GM13976 (cell line): Measurements from ENCODE around the gene SNX13.

Source experiments
- DNase-seq: peaks from one replicate; pipeline ENCODE4 v3.0.0; 2012; ENCODE audit warnings: low spot score
- in situ Hi-C: fragments of 300-500 bp; cut with MboI; formaldehyde crosslinking; loops from one replicate; pipeline ENCODE4 v1.12.0; 2022; ENCODE audit warnings: low sequenced_read_pairs, mixed read lengths, inconsistent platforms; ENCODE audit not compliant: unreplicated experiment
- TF ChIP-seq, protein P1 (sequence below): IDR thresholded peaks from 2 replicates; pipeline ENCODE4 v1.5.1; 2012; ENCODE audit warnings: borderline replicate concordance, mild to moderate bottlenecking; ENCODE audit not compliant: insufficient read depth; ENCODE audit errors: extremely low read depth, missing control alignments, control extremely low read depth

The SNX13 gene

GRCh38 chr7:17948526-17949238 is 8.4 kb upstream of the SNX13 start:
- TF ChIP-seq, protein P1, sequence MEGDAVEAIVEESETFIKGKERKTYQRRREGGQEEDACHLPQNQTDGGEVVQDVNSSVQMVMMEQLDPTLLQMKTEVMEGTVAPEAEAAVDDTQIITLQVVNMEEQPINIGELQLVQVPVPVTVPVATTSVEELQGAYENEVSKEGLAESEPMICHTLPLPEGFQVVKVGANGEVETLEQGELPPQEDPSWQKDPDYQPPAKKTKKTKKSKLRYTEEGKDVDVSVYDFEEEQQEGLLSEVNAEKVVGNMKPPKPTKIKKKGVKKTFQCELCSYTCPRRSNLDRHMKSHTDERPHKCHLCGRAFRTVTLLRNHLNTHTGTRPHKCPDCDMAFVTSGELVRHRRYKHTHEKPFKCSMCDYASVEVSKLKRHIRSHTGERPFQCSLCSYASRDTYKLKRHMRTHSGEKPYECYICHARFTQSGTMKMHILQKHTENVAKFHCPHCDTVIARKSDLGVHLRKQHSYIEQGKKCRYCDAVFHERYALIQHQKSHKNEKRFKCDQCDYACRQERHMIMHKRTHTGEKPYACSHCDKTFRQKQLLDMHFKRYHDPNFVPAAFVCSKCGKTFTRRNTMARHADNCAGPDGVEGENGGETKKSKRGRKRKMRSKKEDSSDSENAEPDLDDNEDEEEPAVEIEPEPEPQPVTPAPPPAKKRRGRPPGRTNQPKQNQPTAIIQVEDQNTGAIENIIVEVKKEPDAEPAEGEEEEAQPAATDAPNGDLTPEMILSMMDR: no peak
- DNase-seq: no peak
- in situ Hi-C loops: no loop called here

GRCh38 chr7:17947620-17948019 is 7.3 kb upstream of the SNX13 start:
- no peak for DNase-seq
- in situ Hi-C loops: no loop called here
- TF ChIP-seq, protein P1: no peak

GRCh38 chr7:17946591-17946990 is 6.3 kb upstream of the SNX13 start:
- TF ChIP-seq, protein P1: no peak
- peak; percentile 52 for DNase-seq
- in situ Hi-C loops: no loop called here

DNA sequence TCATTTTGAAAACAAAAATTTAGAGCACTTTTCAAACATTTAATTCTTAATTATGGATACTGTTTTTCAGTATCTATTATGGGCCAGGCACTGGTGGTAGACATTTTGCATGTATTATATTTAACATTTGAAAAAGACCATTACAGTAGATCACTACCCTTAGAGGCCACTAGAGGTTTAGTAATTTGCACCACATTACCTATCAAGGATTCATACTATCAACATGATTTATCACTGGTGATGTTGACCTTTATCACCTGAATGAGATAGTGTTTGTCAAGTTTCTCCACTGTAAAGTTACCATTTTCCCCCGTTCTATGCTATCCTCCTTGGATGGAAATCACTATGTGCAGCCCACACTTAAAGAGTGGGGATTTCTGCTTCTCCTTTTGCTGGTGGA is 4.4 kb upstream of the SNX13 start:
- TF ChIP-seq, protein P1: no peak
- DNase-seq: no peak
- in situ Hi-C loops: no loop called here

GRCh38 chr7:17943006-17943405 is 2.7 kb upstream of the SNX13 start:
- in situ Hi-C loops: no loop called here
- no peak for DNase-seq
- TF ChIP-seq, protein P1: no peak

DNA sequence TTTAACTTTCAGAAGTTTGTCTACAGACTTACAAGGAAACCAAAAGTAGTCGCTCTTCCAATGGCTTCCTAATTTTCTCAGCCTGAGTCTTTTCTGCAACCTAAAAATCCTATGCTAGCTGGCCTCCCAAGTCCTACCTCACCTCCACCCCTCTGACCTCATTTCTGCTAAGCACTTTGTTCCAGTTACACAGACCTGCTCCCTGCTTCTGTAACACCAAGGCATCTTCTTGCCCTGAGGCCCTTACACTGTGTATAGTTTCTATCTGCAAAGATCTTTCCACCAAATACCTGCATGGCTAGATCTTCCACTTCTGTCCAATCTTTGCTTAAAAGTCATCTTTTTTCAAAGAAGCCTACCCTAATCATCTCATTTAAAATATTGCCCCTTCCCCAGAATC is 1.9 kb upstream of the SNX13 start:
- no peak for DNase-seq
- TF ChIP-seq, protein P1: no peak

DNA sequence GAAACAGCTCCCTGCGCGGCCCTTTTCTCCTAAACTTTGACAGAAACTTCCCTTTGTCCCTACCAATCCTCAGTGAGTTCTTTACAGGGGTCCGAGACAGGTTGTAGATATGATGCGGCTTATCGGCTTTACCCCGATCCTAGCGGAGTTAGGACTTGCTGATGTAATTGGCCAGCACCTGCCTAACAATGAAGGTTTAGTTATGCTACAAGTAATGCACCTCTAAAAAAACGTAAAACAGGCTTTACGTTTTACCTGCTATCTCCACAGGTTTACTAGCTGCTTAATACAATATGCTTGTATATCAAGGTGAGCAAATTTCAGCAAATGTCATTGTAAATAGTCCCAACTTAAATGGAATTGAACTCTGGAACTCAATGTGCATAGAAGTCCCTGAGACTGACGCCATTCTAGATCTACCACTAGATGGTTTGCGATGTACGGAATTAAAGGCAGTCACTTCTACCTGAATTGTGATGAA is 697 bp upstream of the SNX13 start:
- DNase-seq: peak; percentile 25
- in situ Hi-C loops: no loop called here
- TF ChIP-seq, protein P1: no peak

More for the DNA sequence above, 1.9 kb upstream of the SNX13 start:
- in situ Hi-C loops: no loop called here
